NOMO-1 treated with dmso at 0.1 percent for 144 hours (cell line): ENCODE results near the gene UBLCP1.
A peak's percentile ranks its signal among the peaks of the same experiment; 100 is the strongest.
"Not testable (repeated sequence)": the region's sequence is repeated elsewhere in the genome, so short reads cannot be mapped to it uniquely, and the experiment has no call there.

Experiments used
- DNase-seq: peaks from one replicate; lab custom pipeline; 2025; ENCODE audit not compliant: unreplicated experiment; lab: John Stamatoyannopoulos, UW

UBLCP1 gene

DNA sequence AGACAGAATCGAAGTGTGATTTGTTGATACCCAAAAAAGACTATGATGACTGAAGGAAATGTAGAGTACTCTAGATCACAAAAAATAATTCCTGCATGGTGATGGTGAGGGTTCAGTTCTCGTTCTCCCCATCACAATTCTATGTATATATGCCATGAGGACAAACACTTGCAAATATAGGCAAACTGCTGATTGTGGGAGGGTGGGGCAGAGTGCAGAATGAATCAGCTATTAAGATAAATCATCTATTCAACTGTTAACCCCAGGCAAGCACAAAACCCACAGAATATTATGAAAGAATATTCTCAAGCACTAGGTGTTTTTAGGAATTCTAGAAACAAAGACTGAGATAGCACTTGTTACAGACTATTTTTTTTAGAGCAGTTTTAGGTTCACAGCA lies 13.9 kb upstream of the UBLCP1 start:
- no peak for DNase-seq

DNA sequence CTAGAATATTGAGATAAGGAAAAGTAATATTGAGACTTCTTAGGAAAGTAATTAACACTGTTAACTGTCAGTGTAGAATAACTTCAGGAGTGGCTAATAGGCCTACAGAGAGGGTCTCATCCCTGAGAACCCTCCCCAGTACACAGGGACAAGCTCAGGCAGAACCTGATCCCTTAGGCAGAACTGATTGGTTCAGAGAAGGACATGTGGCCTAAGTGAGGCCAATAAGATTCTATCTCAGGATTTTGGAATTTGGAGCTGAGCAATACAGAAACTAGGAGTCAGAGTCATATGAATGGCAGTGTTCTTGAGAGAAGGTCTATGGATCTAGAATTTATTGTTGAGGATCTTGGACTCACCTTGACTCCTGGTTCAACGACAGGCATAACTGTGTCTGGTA lies 10.9 kb upstream of the UBLCP1 start:
- no peak for DNase-seq

DNA sequence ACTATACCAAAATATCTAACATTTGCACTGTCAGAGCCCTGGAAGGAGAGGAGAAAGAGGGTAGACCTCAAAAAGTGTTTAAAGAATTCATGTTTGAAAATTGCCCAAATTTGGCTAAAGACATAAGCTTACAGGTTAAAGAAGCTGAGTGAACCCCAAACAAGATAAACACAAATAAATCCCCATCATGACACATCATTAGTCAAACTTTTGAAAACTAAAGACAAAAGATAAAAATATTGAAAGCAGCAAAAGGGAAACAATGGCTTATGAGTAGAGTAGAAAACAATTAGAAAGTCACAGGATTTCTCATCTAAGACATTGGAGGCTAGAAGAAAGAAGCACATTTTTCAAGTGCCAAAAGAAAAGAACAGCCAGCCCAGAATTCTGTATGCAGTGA lies 6.1 kb upstream of the UBLCP1 start:
- no peak for DNase-seq

DNA sequence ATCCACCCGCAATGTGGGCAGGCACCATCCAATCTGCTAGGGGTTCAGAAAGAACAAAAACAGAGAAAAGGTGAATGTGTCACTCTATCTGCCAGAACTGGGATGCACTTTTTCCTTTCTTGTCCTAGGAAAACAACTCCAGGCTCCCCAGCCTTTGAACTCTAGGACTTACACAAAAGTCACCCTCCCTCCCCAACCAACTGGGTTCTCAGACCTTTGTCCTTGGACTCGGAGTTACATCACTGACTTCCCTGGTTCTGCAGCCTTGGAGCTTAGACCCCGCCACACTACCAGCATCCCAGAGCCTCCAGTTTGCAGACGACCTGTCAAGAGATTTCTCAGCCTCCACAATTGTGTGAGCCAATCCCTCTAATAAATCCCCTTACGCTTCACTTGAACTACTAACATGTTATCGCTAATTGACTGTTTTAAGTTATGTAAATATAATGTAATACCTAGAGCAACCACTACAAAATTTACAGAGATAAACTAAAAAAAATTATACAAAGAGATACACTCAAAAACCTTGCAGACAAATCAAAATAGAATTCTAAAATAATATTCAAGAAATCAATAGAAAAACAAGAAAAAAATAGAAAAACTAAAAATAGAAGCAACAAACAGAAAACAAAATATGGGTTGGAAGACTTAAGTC lies 5.3 kb upstream of the UBLCP1 start:
- DNase-seq = no peak

DNA sequence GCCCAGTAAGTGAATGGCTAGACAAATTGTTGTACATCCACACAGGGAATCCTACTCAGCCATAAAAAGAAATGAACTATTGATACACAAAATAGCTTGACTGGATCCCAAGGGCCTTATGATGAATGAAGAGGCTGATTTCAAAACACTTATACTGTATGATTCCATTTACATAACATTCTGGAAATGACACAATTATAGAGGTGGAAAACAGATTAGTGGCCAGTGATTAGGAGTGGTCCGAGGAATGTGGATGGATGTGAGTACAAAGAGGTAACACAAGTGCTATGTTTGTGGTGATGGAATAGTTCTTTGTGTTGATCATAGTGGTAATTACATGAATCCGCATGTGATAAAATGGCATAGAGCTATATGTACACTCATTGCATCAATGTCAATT lies 4.7 kb upstream of the UBLCP1 start:
- DNase-seq = no peak

DNA sequence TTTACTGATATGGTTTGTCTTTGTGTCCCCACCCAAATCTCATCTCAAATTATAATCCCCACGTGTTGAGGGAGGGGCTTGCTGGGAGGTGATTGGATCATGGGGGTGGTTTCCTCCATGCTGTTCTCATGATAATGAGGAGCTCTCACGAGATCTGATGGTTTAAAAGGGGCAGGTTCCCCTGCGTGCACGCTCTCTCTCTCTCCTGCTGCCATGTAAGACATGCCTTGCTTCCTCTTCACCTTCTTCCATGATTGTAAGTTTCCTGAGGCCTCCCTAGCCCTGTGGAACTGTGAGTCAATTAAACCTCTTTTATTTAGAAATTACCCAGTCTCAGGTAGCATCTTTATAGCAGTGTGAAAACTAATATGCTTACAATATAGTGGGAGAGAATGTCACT lies 2.9 kb upstream of the UBLCP1 start:
- DNase-seq = not testable (repeated sequence)

DNA sequence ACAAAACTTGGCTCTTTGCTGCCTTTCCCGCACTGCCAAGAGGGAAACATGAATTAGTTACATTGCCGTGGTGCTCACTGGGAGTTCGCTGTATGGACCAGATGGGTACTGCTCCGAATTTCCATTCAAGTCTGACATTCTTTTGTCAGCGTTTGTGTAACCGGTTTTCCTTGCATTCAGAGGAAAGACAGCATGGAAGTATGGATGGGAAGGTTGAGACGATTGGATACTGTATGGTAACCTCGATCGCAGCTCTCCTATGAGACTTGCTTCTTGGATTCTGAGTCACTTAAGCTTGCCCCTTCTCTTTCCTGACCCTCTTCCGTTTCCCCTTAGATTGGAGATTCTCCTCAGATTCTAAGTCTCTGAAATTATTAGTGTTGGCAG lies 625 bp upstream of the UBLCP1 start:
- no peak for DNase-seq

DNA sequence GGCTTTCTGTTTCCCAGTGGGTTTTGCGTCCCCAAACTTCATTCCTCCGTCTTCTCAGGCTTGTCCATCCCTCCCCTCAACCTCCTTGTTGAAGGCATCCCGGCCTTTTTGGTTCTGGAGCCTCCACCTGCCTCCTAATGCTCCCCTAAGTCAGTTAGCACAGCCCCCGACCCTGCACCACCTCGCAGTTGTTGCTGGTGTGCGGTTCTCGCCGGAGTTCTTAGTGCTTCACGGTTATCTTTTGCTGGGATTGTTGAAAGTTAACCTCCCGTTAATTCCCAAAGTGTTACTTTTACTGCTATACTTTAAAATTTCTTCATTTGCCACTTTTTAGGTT lies 447 bp downstream of the UBLCP1 start:
- DNase-seq = no peak

DNA sequence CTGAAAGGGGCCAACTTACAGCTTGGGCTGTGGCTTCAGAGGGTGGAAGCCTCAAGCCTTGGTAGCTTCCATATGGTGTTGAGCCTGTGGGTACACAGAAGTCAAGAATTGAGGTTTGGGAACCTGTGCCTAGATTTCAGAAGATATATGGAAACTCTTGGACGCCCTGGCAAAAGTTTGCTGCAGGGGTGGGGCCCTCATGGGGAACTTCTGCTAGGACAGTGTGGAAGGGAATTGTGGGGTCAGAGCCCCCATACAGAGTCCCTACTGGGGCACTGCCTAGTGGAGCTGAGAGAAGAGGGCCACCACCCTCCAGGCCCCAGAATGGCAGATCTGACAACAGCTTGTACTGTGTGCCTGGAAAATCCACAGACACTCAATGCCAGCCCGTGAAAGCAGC lies 3.7 kb downstream of the UBLCP1 start:
- not testable (repeated sequence) for DNase-seq

DNA sequence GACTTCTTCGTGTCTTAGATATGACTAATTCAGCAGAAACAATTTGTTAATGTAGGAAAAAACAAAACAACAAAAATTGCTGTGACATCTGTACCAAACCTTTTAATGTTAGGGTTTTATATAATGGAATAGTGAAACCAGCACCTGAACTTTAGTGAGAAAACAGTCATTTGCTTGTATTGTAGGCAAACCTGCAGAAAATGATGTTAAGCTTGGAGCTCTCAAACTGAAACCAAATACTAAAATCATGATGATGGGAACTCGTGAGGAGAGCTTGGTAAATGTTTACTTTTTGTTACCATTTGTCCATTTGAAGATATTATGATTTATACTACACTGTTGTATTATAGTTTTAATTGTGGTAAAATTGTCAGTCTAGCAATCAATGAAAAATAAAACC lies 6.6 kb downstream of the UBLCP1 start:
- no peak for DNase-seq

DNA sequence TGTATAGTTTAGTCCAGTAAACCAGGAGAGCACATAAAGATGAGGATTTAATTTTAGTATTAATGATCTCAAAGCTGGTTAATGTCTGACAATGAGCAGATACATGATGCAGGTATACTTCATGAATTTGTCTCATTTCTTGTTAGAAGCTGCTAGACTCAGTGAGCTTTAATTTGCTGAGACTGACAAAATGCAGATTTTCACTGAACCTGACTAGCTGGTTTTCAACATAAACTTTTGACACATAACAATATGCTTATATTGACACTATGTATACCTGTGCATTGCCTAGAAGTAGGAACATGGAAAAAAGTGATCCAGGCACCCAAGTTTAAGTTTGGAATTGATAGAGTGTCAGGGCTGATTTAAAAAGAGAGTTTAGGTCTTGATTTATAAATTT lies 10.8 kb downstream of the UBLCP1 start:
- no peak for DNase-seq

DNA sequence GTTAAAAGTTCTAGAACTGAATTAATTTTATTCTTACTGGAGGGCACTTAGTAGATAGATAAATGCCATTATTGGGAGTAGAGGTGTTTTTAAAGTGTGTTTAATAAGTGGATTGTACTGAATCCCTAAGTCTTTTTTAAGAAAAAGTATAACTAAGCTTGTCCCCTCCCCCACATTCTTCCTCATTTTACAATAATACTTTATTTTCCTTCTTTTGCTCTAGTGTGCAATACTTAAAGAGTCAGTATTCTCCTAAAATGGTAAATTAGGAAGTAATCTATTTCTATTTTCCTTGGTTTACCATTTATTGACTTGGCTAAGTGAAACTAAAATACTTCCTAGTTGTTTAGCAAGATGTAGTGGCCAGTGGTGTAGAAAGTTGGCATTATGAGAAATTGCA lies 11.6 kb downstream of the UBLCP1 start:
- DNase-seq = no peak

DNA sequence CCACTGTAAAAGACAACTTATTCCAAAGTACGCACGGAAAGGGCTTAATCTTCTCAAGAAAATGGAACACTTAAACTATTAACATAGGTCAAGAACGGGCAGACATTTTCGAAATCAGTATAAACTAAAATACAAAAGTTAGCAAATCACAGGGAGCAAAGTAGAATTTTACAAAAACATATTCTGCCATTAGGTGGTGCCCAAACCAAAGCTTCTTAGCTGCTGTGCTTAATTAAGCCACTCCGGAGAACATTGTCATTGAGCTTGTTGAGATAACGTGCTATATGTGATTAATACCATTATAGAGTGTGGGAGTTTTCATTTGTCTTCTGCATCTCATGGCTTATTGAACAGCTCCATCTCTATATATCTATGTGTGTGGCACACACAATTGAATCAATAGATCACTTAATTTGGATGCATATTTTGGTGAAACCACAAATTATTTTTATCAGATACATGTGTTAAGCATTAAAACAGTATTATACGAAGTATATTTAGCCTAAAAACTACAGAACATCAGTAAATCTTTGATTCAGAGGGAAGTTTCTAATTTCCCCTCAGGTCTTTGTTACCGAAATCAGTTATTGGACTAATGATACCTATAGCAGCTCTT lies 23.4 kb downstream of the UBLCP1 start:
- peak; percentile 2 for DNase-seq

DNA sequence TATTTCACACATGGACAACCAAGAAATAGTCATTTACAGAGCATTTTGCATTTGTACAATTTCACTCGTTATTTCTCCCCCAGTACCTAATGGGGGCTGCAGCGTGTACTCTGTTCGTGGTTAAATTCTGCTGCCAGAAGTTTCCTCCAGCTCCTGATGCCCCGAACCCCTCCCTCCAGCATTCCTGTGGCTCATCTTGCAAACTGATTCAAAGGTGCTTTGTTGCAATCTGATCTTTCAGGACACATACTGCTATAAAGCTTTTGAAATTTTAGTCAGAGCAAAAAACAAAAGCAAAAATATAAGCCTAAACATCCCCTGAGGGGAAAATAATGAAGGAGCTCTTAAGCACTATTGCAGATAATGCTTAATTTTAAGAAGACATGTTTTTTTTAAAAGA lies 27.7 kb downstream of the UBLCP1 start:
- DNase-seq = no peak

DNA sequence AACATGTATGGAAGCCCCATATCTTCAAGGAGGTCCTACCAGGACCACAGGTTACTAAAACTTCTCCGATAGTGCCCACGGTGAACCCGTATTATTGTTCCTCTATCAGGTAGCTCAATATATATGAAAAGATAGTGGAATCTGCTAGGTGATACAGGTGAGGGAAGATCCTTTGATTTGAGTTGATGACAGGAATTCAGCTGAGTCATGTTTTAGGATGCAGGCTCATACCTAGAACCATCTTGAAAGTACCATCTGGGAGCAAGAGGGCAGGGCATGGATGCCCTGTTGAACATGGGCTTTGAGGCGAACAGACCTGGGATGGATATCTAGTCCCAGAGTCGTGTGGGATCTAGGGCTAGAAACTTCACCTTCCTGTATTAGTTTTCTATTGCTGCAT lies 31.8 kb downstream of the UBLCP1 start:
- DNase-seq = no peak

DNA sequence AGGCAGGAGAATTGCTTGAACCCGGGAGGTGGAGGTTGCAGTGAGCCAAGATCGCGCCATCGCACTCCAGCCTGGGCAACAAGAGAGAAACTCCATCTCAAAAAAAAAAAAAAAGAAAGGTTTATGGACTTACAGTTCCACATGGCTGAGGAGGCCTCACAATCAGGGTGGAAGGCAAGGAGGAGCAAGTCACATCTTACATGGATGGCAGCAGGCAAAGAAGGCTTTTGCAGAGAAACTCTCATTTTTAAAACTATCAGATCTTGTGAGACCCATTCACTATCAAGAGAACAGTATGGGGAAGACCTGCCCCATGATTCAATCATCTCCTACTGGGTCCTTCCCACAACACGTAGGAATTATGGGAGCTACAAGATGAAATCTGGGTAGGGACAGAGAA lies 34.2 kb downstream of the UBLCP1 start:
- DNase-seq = not testable (repeated sequence)

DNA sequence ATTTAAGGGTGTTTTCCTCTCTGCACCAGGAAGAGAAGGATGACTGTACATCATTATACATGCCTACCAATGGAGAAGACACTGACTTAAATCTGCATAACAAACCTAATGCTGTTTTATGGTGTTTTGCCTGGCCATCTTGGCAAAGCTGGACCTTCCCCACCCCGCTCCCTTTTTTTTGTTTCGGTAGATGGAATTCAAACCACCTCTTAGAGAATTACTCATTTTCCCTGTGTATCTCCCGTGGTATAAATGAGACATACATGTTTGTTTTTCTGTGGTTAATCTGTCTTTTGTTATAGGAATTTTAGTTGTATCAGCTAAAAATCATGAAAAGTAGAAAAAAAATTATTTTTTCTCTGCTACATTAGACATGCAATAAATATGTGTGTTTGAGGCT lies 38.4 kb downstream of the UBLCP1 start:
- no peak for DNase-seq

DNA sequence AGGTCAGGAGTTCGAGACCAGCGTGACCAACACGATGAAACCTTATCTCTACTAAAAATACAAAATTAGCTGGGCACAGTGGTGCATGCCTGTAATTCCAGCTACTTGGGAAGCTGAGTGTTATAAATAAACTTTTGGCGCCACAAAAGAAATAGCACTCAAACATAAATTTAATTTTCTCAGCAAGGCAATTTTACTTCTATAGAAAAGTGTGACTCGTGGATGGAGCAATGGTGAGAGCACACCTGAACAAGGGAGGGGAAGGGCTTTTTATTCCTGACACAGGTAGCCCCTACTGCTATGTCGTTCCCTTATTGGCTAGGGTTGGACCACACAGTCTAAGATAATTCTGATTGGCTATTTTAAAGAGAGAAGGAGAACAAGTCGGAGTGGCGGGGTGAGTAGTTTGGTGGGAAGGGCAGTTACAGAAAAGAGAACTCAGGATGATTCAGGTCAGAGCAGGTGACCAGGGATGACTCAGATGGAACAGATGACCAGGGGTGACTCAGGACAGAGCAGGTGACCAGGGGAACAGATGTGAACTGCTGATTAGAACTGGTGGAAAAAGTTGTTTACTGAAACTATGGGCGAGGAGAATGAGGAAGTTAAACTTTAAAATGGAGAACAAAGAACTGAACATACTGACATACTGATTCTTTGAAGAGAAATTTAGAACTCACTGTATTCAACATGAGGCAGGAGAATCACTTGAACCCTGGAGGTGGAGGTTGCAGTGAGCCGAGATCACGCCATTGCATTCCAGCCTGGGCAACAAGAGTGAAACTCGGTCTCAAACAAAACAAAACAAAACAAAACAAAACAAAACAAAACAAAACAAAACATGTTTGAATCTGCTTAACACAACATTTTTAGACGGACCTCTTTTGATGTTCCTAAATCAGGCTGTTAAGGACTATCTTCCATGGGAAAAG lies 39.1 kb downstream of the UBLCP1 start:
- DNase-seq = not testable (repeated sequence)

DNA sequence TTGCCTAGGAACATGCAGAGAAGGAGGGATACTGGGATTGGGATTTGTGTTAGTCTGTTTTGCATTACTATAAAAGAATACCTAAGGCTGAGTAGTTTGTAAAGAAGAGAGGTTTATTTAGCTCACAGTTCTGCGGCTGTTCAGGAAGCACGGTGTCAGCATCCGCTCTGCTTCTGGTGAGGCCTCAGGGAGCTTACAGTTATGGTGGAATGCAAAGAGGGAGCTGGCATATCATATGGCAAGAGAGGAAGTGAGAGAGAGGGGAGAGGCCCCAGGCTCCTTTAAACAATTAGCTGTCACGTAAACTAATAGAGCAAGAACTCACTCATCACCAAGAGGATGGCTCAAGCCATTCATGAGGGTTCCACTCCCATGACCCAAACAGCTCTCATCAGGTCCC lies 40.2 kb downstream of the UBLCP1 start:
- no peak for DNase-seq

DNA sequence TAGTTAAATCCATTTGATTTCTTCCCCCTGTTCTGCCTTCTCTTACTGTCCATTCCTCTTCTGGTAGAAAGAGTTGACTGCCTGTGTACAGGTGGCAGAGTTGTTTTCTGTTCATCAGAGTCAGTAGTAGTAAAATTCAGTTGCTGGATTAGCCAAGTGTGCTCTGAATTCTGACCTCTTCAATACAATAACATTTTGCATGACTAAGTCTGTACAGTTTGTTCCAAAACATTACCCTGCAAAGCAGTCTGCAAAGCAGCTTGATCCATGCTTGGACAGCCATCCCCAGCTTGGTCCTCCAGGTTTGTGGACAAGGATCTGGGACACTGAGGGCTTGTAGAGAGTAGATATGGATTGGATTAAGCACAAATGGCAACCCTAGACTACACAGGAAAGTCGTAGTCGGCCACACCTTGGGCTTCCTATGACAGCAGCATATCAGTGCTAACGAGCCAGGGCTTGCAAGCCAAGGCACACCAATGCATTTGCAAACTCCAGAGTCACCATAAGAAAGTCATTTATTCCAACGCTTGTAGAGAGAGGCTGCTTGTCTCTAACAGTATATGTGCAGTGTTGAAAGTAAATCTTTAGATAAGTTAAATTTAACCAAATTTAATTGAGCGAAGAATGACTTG lies 42.0 kb downstream of the UBLCP1 start:
- DNase-seq = no peak

DNA sequence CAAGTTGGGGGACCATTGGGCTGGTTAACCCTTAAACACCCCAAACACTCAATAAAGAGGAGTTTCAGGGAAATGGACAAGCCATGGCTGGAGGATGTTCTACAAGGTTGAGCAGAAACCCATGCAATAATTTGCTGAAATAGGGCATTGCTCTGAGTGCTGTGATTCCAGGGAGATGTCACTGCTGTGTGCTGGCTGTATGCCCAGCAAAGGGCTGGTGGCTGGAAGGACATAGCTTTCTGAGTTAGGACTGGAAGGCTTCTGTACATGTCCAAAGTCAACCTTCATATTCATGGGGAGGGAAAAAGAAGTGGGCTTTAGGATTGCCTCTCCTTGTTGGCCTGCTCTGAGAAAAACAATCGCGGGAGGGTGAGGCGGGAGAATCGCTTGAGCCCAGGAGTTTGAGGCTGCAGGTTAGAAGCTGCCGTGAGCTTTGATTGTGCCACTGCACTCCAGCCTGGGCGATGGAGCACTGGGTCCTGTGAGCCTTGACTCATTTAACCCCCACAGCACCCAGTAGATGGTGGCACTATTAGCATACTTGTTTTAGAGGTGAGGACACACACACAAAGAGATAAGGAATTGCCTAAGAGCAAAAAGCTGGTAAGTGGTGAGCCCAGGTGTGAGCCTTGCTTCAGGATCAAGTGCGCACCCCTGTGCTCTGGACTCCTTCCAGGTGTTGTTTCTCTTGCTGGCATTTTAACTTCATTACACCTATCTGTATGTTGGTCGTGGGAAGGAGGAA lies 46.8 kb downstream of the UBLCP1 start:
- no peak for DNase-seq
